Measurements from ENCODE around the gene SYNE1.
"Not testable (repeated sequence)": the region's sequence is repeated elsewhere in the genome, so short reads cannot be mapped to it uniquely, and the experiment has no call there.

SYNE1 gene

DNA sequence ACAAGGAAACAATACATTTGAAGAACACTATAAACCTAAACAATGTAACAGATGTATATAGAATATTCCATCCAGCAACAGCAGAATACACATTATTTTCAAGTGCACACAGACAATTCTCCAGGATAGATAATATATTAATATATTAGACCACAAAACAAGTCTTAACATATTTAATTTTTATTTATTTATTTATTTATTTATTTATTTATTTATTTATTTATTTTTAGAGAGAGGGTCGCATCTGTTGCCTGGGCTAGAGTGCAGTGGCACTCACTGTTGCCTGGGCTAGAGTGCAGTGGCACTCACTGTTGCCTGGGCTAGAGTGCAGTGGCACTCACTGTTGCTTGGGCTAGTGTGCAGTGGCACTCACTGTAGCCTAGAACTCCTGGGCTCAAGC lies 78.4 kb downstream of the SYNE1 start:
- H3K9ac ChIP-seq (ENCODE audit: low read length); H3K27me3 ChIP-seq (replicated peaks; ENCODE audit: control insufficient read depth, insufficient read depth, low read length); H3K36me3 ChIP-seq (ENCODE audit: control insufficient read depth, insufficient read depth, low read length, severe bottlenecking); DNase-seq (ENCODE audit: low read depth); H3K4me1 ChIP-seq (ENCODE audit: control insufficient read depth, insufficient read depth, low read length); H3K4me3 ChIP-seq (ENCODE audit: low read length): not testable (repeated sequence)
- peaks cover 27% of the 10 kb centered on the region for H3K9me3 ChIP-seq (ENCODE audit: control insufficient read depth, low read length)

DNA sequence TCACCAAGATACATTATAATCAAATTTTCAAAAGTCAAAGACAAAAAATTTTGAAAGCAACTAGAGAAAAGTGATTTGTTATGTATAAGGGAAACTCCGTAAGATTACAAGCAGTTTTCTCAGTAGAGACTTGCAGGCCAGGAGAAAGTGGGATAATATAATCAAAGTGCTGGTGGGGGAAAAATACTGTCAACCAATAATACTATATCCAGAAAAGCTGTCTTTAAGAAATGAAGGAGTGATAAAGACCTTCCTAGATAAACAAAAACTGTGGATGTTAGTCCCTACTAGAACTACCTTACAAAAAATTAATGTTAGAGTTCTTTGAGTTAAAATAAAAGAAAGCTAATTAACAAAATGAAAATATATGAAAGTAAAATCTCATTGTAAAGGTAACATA lies 79.7 kb downstream of the SYNE1 start:
- Histone ChIP-seq H3K4me3 (ENCODE audit: low read length) (no peak overlapping the region), H3K4me1 (ENCODE audit: control insufficient read depth, insufficient read depth, low read length) (no peaks in the 10 kb centered on the region), H3K36me3 (ENCODE audit: control insufficient read depth, insufficient read depth, low read length, severe bottlenecking) (no peaks in the 10 kb centered on the region), H3K9ac (ENCODE audit: low read length) (no peak overlapping the region), H3K9me3 (ENCODE audit: control insufficient read depth, low read length) (peaks cover 27% of the 10 kb centered on the region), H3K27me3 (replicated peaks; ENCODE audit: control insufficient read depth, insufficient read depth, low read length) (no peaks in the 10 kb centered on the region)
- no peak for DNase-seq (ENCODE audit: low read depth)

GRCh38 chr6:152554851-152555250 lies 82.3 kb downstream of the SYNE1 start:
- no peaks in the 10 kb centered on the region for H3K4me1 ChIP-seq (ENCODE audit: control insufficient read depth, insufficient read depth, low read length)
- peaks cover 21% of the 10 kb centered on the region for H3K9me3 ChIP-seq (ENCODE audit: control insufficient read depth, low read length)
- no peak for DNase-seq (ENCODE audit: low read depth)
- H3K36me3 ChIP-seq (ENCODE audit: control insufficient read depth, insufficient read depth, low read length, severe bottlenecking): no peaks in the 10 kb centered on the region
- no peak overlapping the region for H3K4me3 ChIP-seq (ENCODE audit: low read length)
- no peaks in the 10 kb centered on the region for H3K27me3 ChIP-seq (replicated peaks; ENCODE audit: control insufficient read depth, insufficient read depth, low read length)
- no peak overlapping the region for H3K9ac ChIP-seq (ENCODE audit: low read length)

GRCh38 chr6:152552616-152553209 lies 84.4 kb downstream of the SYNE1 start:
- Histone ChIP-seq H3K4me1 (ENCODE audit: control insufficient read depth, insufficient read depth, low read length) (no peaks in the 10 kb centered on the region), H3K27me3 (replicated peaks; ENCODE audit: control insufficient read depth, insufficient read depth, low read length) (no peaks in the 10 kb centered on the region), H3K4me3 (ENCODE audit: low read length) (no peak overlapping the region), H3K9me3 (ENCODE audit: control insufficient read depth, low read length) (peaks cover 12% of the 10 kb centered on the region), H3K9ac (ENCODE audit: low read length) (no peak overlapping the region), H3K36me3 (ENCODE audit: control insufficient read depth, insufficient read depth, low read length, severe bottlenecking) (no peaks in the 10 kb centered on the region)
- peak; percentile 84 for DNase-seq (ENCODE audit: low read depth)

GRCh38 chr6:152543519-152543918 lies 93.6 kb downstream of the SYNE1 start:
- no peak overlapping the region for H3K4me3 ChIP-seq (ENCODE audit: low read length)
- no peaks in the 10 kb centered on the region for H3K36me3 ChIP-seq (ENCODE audit: control insufficient read depth, insufficient read depth, low read length, severe bottlenecking)
- H3K4me1 ChIP-seq (ENCODE audit: control insufficient read depth, insufficient read depth, low read length): no peaks in the 10 kb centered on the region
- no peak overlapping the region for H3K9ac ChIP-seq (ENCODE audit: low read length)
- no peaks in the 10 kb centered on the region for H3K9me3 ChIP-seq (ENCODE audit: control insufficient read depth, low read length)
- DNase-seq (ENCODE audit: low read depth): no peak
- H3K27me3 ChIP-seq (replicated peaks; ENCODE audit: control insufficient read depth, insufficient read depth, low read length): no peaks in the 10 kb centered on the region

DNA sequence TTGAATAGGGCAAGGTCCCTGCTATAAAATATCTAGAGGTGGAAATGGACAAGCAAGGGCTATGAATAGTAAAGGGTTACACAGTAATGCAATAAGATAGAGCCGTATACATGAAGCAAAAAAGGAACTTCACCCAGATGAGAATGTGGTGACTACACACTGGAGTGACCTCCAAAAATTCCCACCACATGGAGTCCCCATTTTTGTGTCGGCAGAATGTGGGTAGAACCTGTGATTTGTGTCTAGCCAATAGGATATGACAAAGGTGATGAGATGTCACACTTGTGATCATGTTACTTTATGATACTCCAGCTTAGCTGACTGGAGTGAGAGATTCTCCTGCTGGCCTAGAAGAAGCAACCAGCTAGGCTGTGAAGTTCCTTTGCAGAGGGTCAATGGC lies 96.8 kb downstream of the SYNE1 start:
- no peaks in the 10 kb centered on the region for H3K27me3 ChIP-seq (replicated peaks; ENCODE audit: control insufficient read depth, insufficient read depth, low read length)
- no peak for DNase-seq (ENCODE audit: low read depth)
- H3K9me3 ChIP-seq (ENCODE audit: control insufficient read depth, low read length): no peaks in the 10 kb centered on the region
- H3K9ac ChIP-seq (ENCODE audit: low read length): no peak overlapping the region
- H3K36me3 ChIP-seq (ENCODE audit: control insufficient read depth, insufficient read depth, low read length, severe bottlenecking): no peaks in the 10 kb centered on the region
- no peak overlapping the region for H3K4me3 ChIP-seq (ENCODE audit: low read length)
- H3K4me1 ChIP-seq (ENCODE audit: control insufficient read depth, insufficient read depth, low read length): no peaks in the 10 kb centered on the region

DNA sequence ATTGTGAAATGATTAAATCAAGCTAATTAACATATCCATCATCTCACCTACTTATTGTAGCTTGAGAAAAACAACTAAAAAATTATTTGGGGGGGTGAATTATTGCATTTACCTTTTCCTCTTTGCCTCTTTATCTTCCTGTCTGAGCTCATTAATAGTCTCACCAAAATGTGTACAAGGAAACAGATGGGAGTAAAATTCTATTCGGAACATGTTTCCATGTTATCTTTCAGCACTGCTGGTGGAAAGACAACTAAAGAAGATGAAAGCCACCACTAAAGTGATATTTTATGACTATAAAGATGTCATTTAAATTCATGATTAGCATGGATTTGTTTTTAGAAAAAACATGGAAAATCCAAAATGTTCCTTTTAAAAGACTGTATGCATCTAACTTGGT lies 102.6 kb downstream of the SYNE1 start:
- Histone ChIP-seq H3K9me3 (ENCODE audit: control insufficient read depth, low read length) (no peaks in the 10 kb centered on the region), H3K4me3 (ENCODE audit: low read length) (no peak overlapping the region), H3K36me3 (ENCODE audit: control insufficient read depth, insufficient read depth, low read length, severe bottlenecking) (no peaks in the 10 kb centered on the region), H3K4me1 (ENCODE audit: control insufficient read depth, insufficient read depth, low read length) (peaks cover 1% of the 10 kb centered on the region), H3K9ac (ENCODE audit: low read length) (no peak overlapping the region), H3K27me3 (replicated peaks; ENCODE audit: control insufficient read depth, insufficient read depth, low read length) (no peaks in the 10 kb centered on the region)
- no peak for DNase-seq (ENCODE audit: low read depth)

- H3K9ac ChIP-seq (ENCODE audit: low read length): no peak overlapping the region
Observed at GRCh38 chr6:152532556-152533422, 104.4 kb downstream of the SYNE1 start.

GRCh38 chr6:152531659-152532058 lies 105.5 kb downstream of the SYNE1 start:
- Histone ChIP-seq H3K27me3 (replicated peaks; ENCODE audit: control insufficient read depth, insufficient read depth, low read length) (no peaks in the 10 kb centered on the region), H3K4me3 (ENCODE audit: low read length) (no peak overlapping the region), H3K9ac (ENCODE audit: low read length) (no peak overlapping the region), H3K9me3 (ENCODE audit: control insufficient read depth, low read length) (no peaks in the 10 kb centered on the region), H3K36me3 (ENCODE audit: control insufficient read depth, insufficient read depth, low read length, severe bottlenecking) (no peaks in the 10 kb centered on the region), H3K4me1 (ENCODE audit: control insufficient read depth, insufficient read depth, low read length) (peaks cover 7% of the 10 kb centered on the region)
- no peak for DNase-seq (ENCODE audit: low read depth)

More at GRCh38 chr6:152532556-152533422, 104.4 kb downstream of the SYNE1 start:
- H3K27me3 ChIP-seq (replicated peaks; ENCODE audit: control insufficient read depth, insufficient read depth, low read length): no peaks in the 10 kb centered on the region
- no peak for DNase-seq (ENCODE audit: low read depth)
- no peaks in the 10 kb centered on the region for H3K9me3 ChIP-seq (ENCODE audit: control insufficient read depth, low read length)
- H3K4me3 ChIP-seq (ENCODE audit: low read length): no peak overlapping the region
- no peaks in the 10 kb centered on the region for H3K36me3 ChIP-seq (ENCODE audit: control insufficient read depth, insufficient read depth, low read length, severe bottlenecking)
- peaks cover 7% of the 10 kb centered on the region for H3K4me1 ChIP-seq (ENCODE audit: control insufficient read depth, insufficient read depth, low read length)

GRCh38 chr6:152529369-152529768 lies 107.8 kb downstream of the SYNE1 start:
- Histone ChIP-seq H3K4me1 (ENCODE audit: control insufficient read depth, insufficient read depth, low read length) (peaks cover 11% of the 10 kb centered on the region), H3K27me3 (replicated peaks; ENCODE audit: control insufficient read depth, insufficient read depth, low read length) (no peaks in the 10 kb centered on the region), H3K36me3 (ENCODE audit: control insufficient read depth, insufficient read depth, low read length, severe bottlenecking) (no peaks in the 10 kb centered on the region), H3K4me3 (ENCODE audit: low read length) (no peak overlapping the region), H3K9ac (ENCODE audit: low read length) (no peak overlapping the region), H3K9me3 (ENCODE audit: control insufficient read depth, low read length) (no peaks in the 10 kb centered on the region)
- DNase-seq (ENCODE audit: low read depth): peak; percentile 7

DNA sequence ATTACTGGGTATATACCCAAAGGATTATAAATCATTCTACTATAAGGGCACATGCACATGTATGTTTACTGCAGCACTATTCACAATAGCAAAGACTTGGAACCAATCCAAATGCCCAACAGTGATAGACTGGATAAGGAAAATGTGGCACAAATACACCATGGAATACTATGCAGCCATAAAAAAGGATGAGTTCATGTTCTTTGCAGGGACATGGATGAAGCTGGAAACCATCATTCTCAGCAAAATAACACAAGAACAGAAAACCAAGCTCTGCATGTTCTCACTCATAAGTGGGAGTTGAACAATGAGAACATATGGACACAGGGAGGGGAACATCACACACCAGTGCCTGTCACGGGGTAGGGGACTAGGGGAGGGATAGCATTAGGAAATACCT lies 123.0 kb downstream of the SYNE1 start:
- DNase-seq (ENCODE audit: low read depth); H3K9me3 ChIP-seq (ENCODE audit: control insufficient read depth, low read length); H3K9ac ChIP-seq (ENCODE audit: low read length); H3K4me3 ChIP-seq (ENCODE audit: low read length); H3K36me3 ChIP-seq (ENCODE audit: control insufficient read depth, insufficient read depth, low read length, severe bottlenecking); H3K27me3 ChIP-seq (replicated peaks; ENCODE audit: control insufficient read depth, insufficient read depth, low read length); H3K4me1 ChIP-seq (ENCODE audit: control insufficient read depth, insufficient read depth, low read length): not testable (repeated sequence)

All from adipocyte (in vitro differentiated cells).